Panc1 (cell line): Measurements from ENCODE around the gene INO80C.

ENCODE experiments used
- CTCF ChIP-seq: fragments of 450-650 bp; IDR thresholded peaks from 2 replicates; pipeline ENCODE4 v1.5.1; 2017; ENCODE audit warnings: mild to moderate bottlenecking
- POLR2AphosphoS5 ChIP-seq: IDR thresholded peaks from 2 replicates; pipeline ENCODE4 v1.6.1; 2012; ENCODE audit warnings: mild to moderate bottlenecking, low read depth, low read length, moderate library complexity

- TF ChIP-seq CTCF, result no peak
- no peak for TF ChIP-seq POLR2AphosphoS5
These were observed 59.1 kb downstream of the INO80C start for GRCh38 chr18:35438480-35439234.
